Coronary artery (tissue), 2 donors: Measurements from ENCODE around the gene VWA2.

Source experiments
- DNase-seq: peaks from one replicate; pipeline ENCODE4 v3.0.0-alpha.2; 2017; ENCODE audit warnings: low spot score
- H3K27ac ChIP-seq, 2 donors: fragments of 200-600 bp; sonication (generic); one replicate each; pipeline ENCODE4 v1.5.1; 2016 to 2019
- H3K4me3 ChIP-seq: fragments of 200-600 bp; sonication (generic); 2 replicates; pipeline ENCODE4 v1.5.1; 2016; ENCODE audit warnings: mild to moderate bottlenecking, moderate library complexity
- CTCF ChIP-seq: fragments of 200-600 bp; sonication (generic); IDR thresholded peaks from one replicate; pipeline ENCODE4 v1.5.1; 2019; ENCODE audit warnings: antibody characterized with exemption

The VWA2 gene

GRCh38 chr10:114284346-114285071 is 45.5 kb downstream of the VWA2 start:
- TF ChIP-seq CTCF = no peak
- Histone ChIP-seq H3K4me3 (no peak overlapping the region), H3K27ac (no peak overlapping the region)
- peak; percentile 12 for DNase-seq

- Histone ChIP-seq H3K4me3 (no peak overlapping the region), H3K27ac (no peak overlapping the region)
- DNase-seq = no peak
- TF ChIP-seq CTCF = no peak
These were observed 46.9 kb downstream of the VWA2 start for GRCh38 chr10:114285961-114286441.

- peak; percentile 5 for DNase-seq
- Histone ChIP-seq H3K4me3 (no peak overlapping the region), H3K27ac (no peak overlapping the region)
- no peak for TF ChIP-seq CTCF
These were observed 47.9 kb downstream of the VWA2 start for GRCh38 chr10:114286921-114287320.

- Histone ChIP-seq H3K4me3 (no peak overlapping the region), H3K27ac (no peak overlapping the region)
- peak; percentile 63 for DNase-seq
These were observed 49.5 kb downstream of the VWA2 start for GRCh38 chr10:114288424-114289095.

GRCh38 chr10:114289096-114289436 is 50.0 kb downstream of the VWA2 start:
- no peak overlapping the region for H3K27ac ChIP-seq
- H3K4me3 ChIP-seq = no peak overlapping the region
- no peak for DNase-seq
- no peak for TF ChIP-seq CTCF

More at GRCh38 chr10:114288424-114289095, 49.5 kb downstream of the VWA2 start:
- no peak for TF ChIP-seq CTCF

GRCh38 chr10:114290038-114290437 is 51.0 kb downstream of the VWA2 start:
- DNase-seq = no peak
- Histone ChIP-seq H3K27ac (no peak overlapping the region), H3K4me3 (no peak overlapping the region)
- no peak for TF ChIP-seq CTCF

DNA sequence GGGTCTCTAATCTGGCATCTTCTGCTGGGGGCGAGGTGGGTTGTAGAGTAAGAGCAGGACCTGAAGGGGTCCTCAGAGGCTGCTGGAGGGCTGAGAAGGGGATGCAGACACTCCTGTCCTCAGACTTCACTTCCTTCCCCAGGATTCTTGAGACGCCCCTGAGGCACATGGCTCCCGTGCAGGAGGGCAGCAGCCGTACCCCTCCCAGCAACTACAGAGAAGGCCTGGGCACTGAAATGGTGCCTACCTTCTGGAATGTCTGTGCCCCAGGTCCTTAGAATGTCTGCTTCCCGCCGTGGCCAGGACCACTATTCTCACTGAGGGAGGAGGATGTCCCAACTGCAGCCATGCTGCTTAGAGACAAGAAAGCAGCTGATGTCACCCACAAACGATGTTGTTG is 52.0 kb downstream of the VWA2 start:
- Histone ChIP-seq H3K4me3 (no peak overlapping the region), H3K27ac (no peak overlapping the region)
- no peak for DNase-seq
- no peak for TF ChIP-seq CTCF
